ENCODE data around the gene UBE2M.
A peak's percentile ranks its signal among the peaks of the same experiment; 100 is the strongest.

UBE2M gene

DNA sequence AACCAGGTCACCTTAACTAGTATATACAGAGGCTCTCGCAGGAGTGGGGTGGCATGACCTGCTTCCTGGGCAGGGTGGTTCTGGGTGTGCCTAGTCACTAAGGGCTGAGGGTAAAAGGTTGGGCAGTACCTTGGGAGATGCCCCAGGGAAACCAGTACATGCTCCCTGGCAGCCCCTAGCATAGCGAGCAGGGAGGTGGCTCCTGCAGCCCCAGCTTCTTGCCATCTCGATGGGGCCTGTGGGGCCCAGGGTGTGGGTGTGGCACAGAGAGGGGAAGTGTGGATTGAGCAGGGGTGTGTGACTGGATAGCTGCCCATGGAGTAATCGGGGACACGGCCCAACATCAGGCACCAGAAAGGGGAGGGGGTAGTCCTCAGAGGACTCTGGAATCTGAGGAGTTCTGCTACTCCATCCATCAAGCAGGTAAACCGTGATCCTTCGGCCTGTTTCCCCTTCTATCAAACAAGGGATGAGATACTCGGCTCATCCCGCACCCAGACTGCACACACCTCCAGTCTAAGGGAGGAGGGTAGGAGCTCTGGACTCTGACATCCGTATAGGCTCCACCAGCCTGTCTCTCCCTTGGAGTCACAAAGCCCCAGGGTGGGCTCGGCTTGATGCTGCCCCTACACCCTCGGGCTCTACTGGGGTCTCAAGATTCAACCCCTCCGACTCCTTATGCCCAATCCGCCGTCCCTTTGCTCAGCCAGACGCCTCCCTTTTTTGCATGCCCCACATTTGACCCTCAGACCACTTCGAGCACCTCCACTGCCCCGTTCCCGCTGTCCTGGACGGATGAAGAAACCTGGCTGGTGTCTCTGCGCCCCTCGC, 39.9 kb downstream of the UBE2M start:
- Histone ChIP-seq H4K8ac (ENCODE audit: low read length) (no peak overlapping the region), H2BK120ac (ENCODE audit: low read depth, low read length) (no peak overlapping the region), H3K4me3 (ENCODE audit: insufficient read depth in 1 of 2, low read depth in 1 of 2, low read length in 2 of 2) (peak overlapping the region; percentile 78 to 95), H2AFZ (ENCODE audit: low read depth, low read length) (no peak overlapping the region), H3K27ac (ENCODE audit: low read length, poor library complexity, severe bottlenecking) (peak overlapping the region; percentile 84), H2BK15ac (ENCODE audit: low read depth, poor library complexity, severe bottlenecking) (no peak overlapping the region), H3K14ac (ENCODE audit: low read length in 2 of 2) (peak overlapping the region in 1 of 2 experiments; percentile 71), H2BK12ac (ENCODE audit: low read length in 2 of 2) (peak overlapping the region in 1 of 2 experiments; percentile 25), H2AK5ac (ENCODE audit: low read length, severe bottlenecking) (peak overlapping the region; percentile 16), H3K27me3 (ENCODE audit: control insufficient read depth in 1 of 2, insufficient read depth in 1 of 2, low read length in 2 of 2) (no peaks in the 10 kb centered on the region), H3K79me1 (replicated peaks; ENCODE audit: low read length, poor library complexity, severe bottlenecking) (peaks cover 30% of the 10 kb centered on the region), H3K36me3 (ENCODE audit: control insufficient read depth in 1 of 2, insufficient read depth in 2 of 2, low read depth in 1 of 2, low read length in 2 of 2) (peaks cover 22 to 35% of the 10 kb centered on the region in 2 experiments), H3K18ac (ENCODE audit: low read depth in 1 of 2, low read length in 2 of 2) (peak overlapping the region; percentile 56 to 98), H3K9me3 (ENCODE audit: control insufficient read depth, low read length) (no peaks in the 10 kb centered on the region), H3K4ac (ENCODE audit: low read depth in 1 of 2, low read length in 2 of 2) (peak overlapping the region; percentile 84 to 92), H3K4me2 (ENCODE audit: low read length, poor library complexity, severe bottlenecking) (peak overlapping the region; percentile 80), H3K9ac (ENCODE audit: low read length) (peak overlapping the region; percentile 98), H2BK5ac (ENCODE audit: low read depth, low read length, poor library complexity, severe bottlenecking) (no peak overlapping the region), H3K23ac (ENCODE audit: low read length in 2 of 2) (peak overlapping the region in 1 of 2 experiments; percentile 57), H3K4me1 (ENCODE audit: control insufficient read depth, insufficient read depth, low read depth, low read length) (peaks cover 29% of the 10 kb centered on the region), H4K91ac (ENCODE audit: low read length) (no peak overlapping the region)
- DNase-seq = no peak
- WGBS = 19% methylated on average over 17 of the region's 22 CpGs

GRCh38 chr19:58516964-58517833, 41.2 kb downstream of the UBE2M start:
- no peak overlapping the region for H3K4ac ChIP-seq (ENCODE audit: low read depth in 1 of 2, low read length in 2 of 2)
- peaks cover 29% of the 10 kb centered on the region for H3K4me1 ChIP-seq (ENCODE audit: control insufficient read depth, insufficient read depth, low read depth, low read length)
- H3K79me1 ChIP-seq (replicated peaks; ENCODE audit: low read length, poor library complexity, severe bottlenecking) = peaks cover 38% of the 10 kb centered on the region
- H2AK5ac ChIP-seq (ENCODE audit: low read length, severe bottlenecking) = no peak overlapping the region
- no peak overlapping the region for H4K8ac ChIP-seq (ENCODE audit: low read length)
- H2BK12ac ChIP-seq (ENCODE audit: low read length in 2 of 2) = no peak overlapping the region
- WGBS = 97% methylated on average over 62 of the region's 65 CpGs
- H3K36me3 ChIP-seq (ENCODE audit: control insufficient read depth in 1 of 2, insufficient read depth in 2 of 2, low read depth in 1 of 2, low read length in 2 of 2) = peaks cover 22 to 48% of the 10 kb centered on the region in 2 experiments
- H3K23ac ChIP-seq (ENCODE audit: low read length in 2 of 2) = no peak overlapping the region
- H3K18ac ChIP-seq (ENCODE audit: low read depth in 1 of 2, low read length in 2 of 2) = no peak overlapping the region
- no peaks in the 10 kb centered on the region for H3K9me3 ChIP-seq (ENCODE audit: control insufficient read depth, low read length)
- no peak overlapping the region for H3K27ac ChIP-seq (ENCODE audit: low read length, poor library complexity, severe bottlenecking)
- no peak overlapping the region for H2BK120ac ChIP-seq (ENCODE audit: low read depth, low read length)
- H3K14ac ChIP-seq (ENCODE audit: low read length in 2 of 2) = no peak overlapping the region
- H3K4me3 ChIP-seq (ENCODE audit: insufficient read depth in 1 of 2, low read depth in 1 of 2, low read length in 2 of 2) = peak overlapping the region in 1 of 2 experiments; percentile 13
- peak overlapping the region; percentile 98 for H3K9ac ChIP-seq (ENCODE audit: low read length)
- no peak overlapping the region for H2BK15ac ChIP-seq (ENCODE audit: low read depth, poor library complexity, severe bottlenecking)
- no peak overlapping the region for H3K4me2 ChIP-seq (ENCODE audit: low read length, poor library complexity, severe bottlenecking)
- no peak for DNase-seq
- no peak overlapping the region for H2AFZ ChIP-seq (ENCODE audit: low read depth, low read length)
- no peaks in the 10 kb centered on the region for H3K27me3 ChIP-seq (ENCODE audit: control insufficient read depth in 1 of 2, insufficient read depth in 1 of 2, low read length in 2 of 2)
- H4K91ac ChIP-seq (ENCODE audit: low read length) = peak overlapping the region; percentile 52
- no peak overlapping the region for H2BK5ac ChIP-seq (ENCODE audit: low read depth, low read length, poor library complexity, severe bottlenecking)

DNA sequence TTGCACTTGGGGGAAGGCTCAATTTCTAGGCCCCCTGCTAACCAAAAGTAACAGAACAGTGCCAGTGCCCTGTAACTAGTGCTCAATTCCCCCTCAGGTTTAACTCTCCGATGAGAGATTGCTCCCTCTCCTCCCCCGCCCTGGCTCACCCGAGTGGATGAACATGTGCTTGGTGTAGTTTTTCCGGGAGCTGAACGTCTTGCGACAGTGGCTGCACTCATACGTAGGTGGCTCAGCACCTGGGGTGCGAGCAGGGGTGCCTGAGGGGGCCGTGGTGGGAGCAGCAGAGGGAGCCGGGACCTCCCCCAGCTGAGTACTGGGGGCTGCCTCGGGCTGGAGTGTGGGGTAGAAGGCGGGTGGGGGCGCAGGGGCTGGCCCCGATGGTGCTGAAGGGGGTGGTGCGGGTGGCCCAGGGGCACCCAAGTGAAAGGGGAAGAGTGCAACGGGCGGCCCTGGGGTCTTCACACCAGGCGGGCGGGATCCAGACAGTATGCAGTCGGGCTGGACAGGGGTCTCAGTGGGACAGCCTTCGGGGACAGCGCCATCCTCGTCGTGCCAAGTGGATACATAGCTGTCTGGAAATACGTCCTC, 42.1 kb downstream of the UBE2M start:
- Histone ChIP-seq H3K4me1 (ENCODE audit: control insufficient read depth, insufficient read depth, low read depth, low read length) (peaks cover 29% of the 10 kb centered on the region), H3K18ac (ENCODE audit: low read depth in 1 of 2, low read length in 2 of 2) (no peak overlapping the region), H2BK12ac (ENCODE audit: low read length in 2 of 2) (no peak overlapping the region), H2AFZ (ENCODE audit: low read depth, low read length) (no peak overlapping the region), H3K4me2 (ENCODE audit: low read length, poor library complexity, severe bottlenecking) (no peak overlapping the region), H4K91ac (ENCODE audit: low read length) (peak overlapping the region; percentile 52), H3K9me3 (ENCODE audit: control insufficient read depth, low read length) (no peaks in the 10 kb centered on the region), H3K27me3 (ENCODE audit: control insufficient read depth in 1 of 2, insufficient read depth in 1 of 2, low read length in 2 of 2) (no peaks in the 10 kb centered on the region), H2BK120ac (ENCODE audit: low read depth, low read length) (no peak overlapping the region), H2BK15ac (ENCODE audit: low read depth, poor library complexity, severe bottlenecking) (no peak overlapping the region), H3K4ac (ENCODE audit: low read depth in 1 of 2, low read length in 2 of 2) (no peak overlapping the region), H3K36me3 (ENCODE audit: control insufficient read depth in 1 of 2, insufficient read depth in 2 of 2, low read depth in 1 of 2, low read length in 2 of 2) (peaks cover 22 to 56% of the 10 kb centered on the region in 2 experiments), H2AK5ac (ENCODE audit: low read length, severe bottlenecking) (no peak overlapping the region), H3K9ac (ENCODE audit: low read length) (peak overlapping the region; percentile 87), H3K4me3 (ENCODE audit: insufficient read depth in 1 of 2, low read depth in 1 of 2, low read length in 2 of 2) (no peak overlapping the region), H3K79me1 (replicated peaks; ENCODE audit: low read length, poor library complexity, severe bottlenecking) (peaks cover 39% of the 10 kb centered on the region), H3K23ac (ENCODE audit: low read length in 2 of 2) (no peak overlapping the region), H4K8ac (ENCODE audit: low read length) (no peak overlapping the region), H3K14ac (ENCODE audit: low read length in 2 of 2) (no peak overlapping the region), H3K27ac (ENCODE audit: low read length, poor library complexity, severe bottlenecking) (no peak overlapping the region), H2BK5ac (ENCODE audit: low read depth, low read length, poor library complexity, severe bottlenecking) (no peak overlapping the region)
- no peak for DNase-seq
- WGBS = 96% methylated on average over 25 of the region's 25 CpGs

Data from mesenchymal stem cell (in vitro differentiated cells and primary cell).